Spleen (tissue), 11 donors: ENCODE data around the gene RMI1. TPM values are rescaled to one million over a fixed set of nuclear protein-coding genes. Genes with fewer than 3 reads are reported as not detected.

ENCODE experiments used
- DNase-seq: peaks from one replicate; pipeline ENCODE4 v3.0.0-alpha.2; 2020
- H3K27ac ChIP-seq, 8 donors: fragments of 200-600 bp; sonication (generic) in 7 of 8; 1 replicate in 4 of 8; 2 replicates in 4 of 8; pipeline versions ENCODE4 v1.5.0 to v1.8.0; 2016 to 2021; ENCODE audit warnings: inconsistent platforms in 4 of 8, mild to moderate bottlenecking in 4 of 8, moderate library complexity in 1 of 8
- H3K27me3 ChIP-seq, 7 donors: fragments of 200-600 bp; sonication (generic) in 6 of 7; replicated peaks in 1 of 7; 1 replicate in 4 of 7; 2 replicates in 3 of 7; pipeline versions ENCODE4 v1.5.0 to v1.8.0; 2016 to 2021; ENCODE audit warnings: inconsistent platforms in 3 of 7, mild to moderate bottlenecking in 1 of 7
- H3K36me3 ChIP-seq, 6 donors: fragments of 200-600 bp; sonication (generic) in 5 of 6; 1 replicate in 4 of 6; 2 replicates in 2 of 6; pipeline versions ENCODE4 v1.5.0 to v1.8.0; 2016 to 2021; ENCODE audit warnings: inconsistent platforms in 2 of 6
- H3K4me1 ChIP-seq, 6 donors: fragments of 200-600 bp; sonication (generic) in 5 of 6; 1 replicate in 3 of 6; 2 replicates in 3 of 6; pipeline versions ENCODE4 v1.5.0 to v1.8.0; 2016 to 2021; ENCODE audit warnings: inconsistent platforms in 3 of 6
- H3K4me3 ChIP-seq, 8 donors: fragments of 200-600 bp; sonication (generic) in 7 of 8; 1 replicate in 4 of 8; 2 replicates in 4 of 8; pipeline versions ENCODE4 v1.5.0 to v1.8.0; 2016 to 2021; ENCODE audit warnings: inconsistent platforms in 4 of 8, mild to moderate bottlenecking in 4 of 8, moderate library complexity in 2 of 8
- H3K9me3 ChIP-seq, 8 donors: fragments of 200-600 bp; sonication (generic) in 7 of 8; 1 replicate in 4 of 8; 2 replicates in 4 of 8; pipeline versions ENCODE4 v1.5.0 to v1.8.0; 2016 to 2021; ENCODE audit warnings: inconsistent platforms in 4 of 8
- CTCF ChIP-seq, 11 experiments: fragments of 200-600 bp in 7 of 11; fragments of 450-650 bp in 4 of 11; sonication (generic) in 4 of 11; IDR thresholded peaks in 8 of 11; conservative IDR thresholded peaks in 3 of 11; 1 replicate in 7 of 11; 2 replicates in 4 of 11; pipeline versions ENCODE4 v1.4.0 to v1.8.0; 2016 to 2021; ENCODE audit warnings: antibody characterized with exemption in 11 of 11, inconsistent platforms in 4 of 11, mild to moderate bottlenecking in 1 of 11
- POLR2A ChIP-seq, 3 donors: fragments of 450-650 bp; IDR thresholded peaks; one replicate each; pipeline ENCODE4 v1.5.1; 2017; ENCODE audit warnings: antibody characterized with exemption in 3 of 3, mild to moderate bottlenecking in 1 of 3
- POLR2AphosphoS5 ChIP-seq, 3 donors: sonication (generic); formaldehyde crosslinking; IDR thresholded peaks; one replicate each; pipeline ENCODE4 v1.5.1; 2017; ENCODE audit warnings: antibody characterized with exemption in 3 of 3
- WGBS, 5 donors: extraction: QIAGEN DNeasy Blood & Tissue Kit in 3 of 5; methylation state at CpG; one replicate each; pipeline versions ENCODE4 v1.1.5 to v1.1.7; 2013 to 2018; 5-methylcytosine and 5-hydroxymethylcytosine counted together
- intact Hi-C: fragments of 100-400 bp; cut with DNase I; formaldehyde crosslinking; loops from one replicate; pipeline ENCODE4 v1.15.0; 2023; ENCODE audit warnings: low total_unique reads
- polyA plus RNA-seq, 3 donors: library from polyadenylated mRNA; stranded (reverse); fragments of 200-250 nt; gene quantifications; one replicate each; pipeline ENCODE4 v1.2.1, GENCODE V29; 2013
- total RNA-seq, 7 donors: library from RNA; depleted of rRNA in 3 of 7; stranded (reverse); fragments of >200 nt in 3 of 7; fragmentation: NEBNext Ultra II Directional in 4 of 7; extraction: Animal tissue kit (Norgen Biotek cat#: 25700) in 4 of 7; gene quantifications; one replicate each; pipeline versions ENCODE4 v1.1.0 to v1.2.1, GENCODE V29; 2016 to 2021
- donor health status: healthy with polysubstance abuse.
- donor health status: DM: no; HTN: no; CAD: no; lungs with moderate emphysema.
- donor health status: DM: no; HTN: no; CAD: no.
- donor health status: Bipolar disorder and iron deficiency.
- donor health status: healthy.
- donor health status: DM: no; HTN: no; CAD: no.
- donor health status: DM: yes; HTN: yes; CAD: no.

The RMI1 gene
- total and polyA plus RNA-seq, 10 donors = 4.2 to 19.5 (median 12.9) TPM

GRCh38 chr9:83933790-83934189 lies 46.8 kb upstream of the RMI1 start:
- peak overlapping the region in 4 of 8 donors; percentile 54 to 87 (median 71) for H3K27ac ChIP-seq
- TF ChIP-seq POLR2A (IDR thresholded peaks at IDR 0.05) (no peak), CTCF (IDR thresholded peaks at IDR 0.05 in 8 of 11, conservative IDR thresholded peaks at IDR 0.05 in 3 of 11) (no peak), POLR2AphosphoS5 (IDR thresholded peaks at IDR 0.05) (no peak)
- no peaks in the 10 kb centered on the region for H3K27me3 ChIP-seq
- intact Hi-C loops = loop anchor here (10.0 kb wide), 1 partner anchor 241 kb away; no protein-coding TSS in a partner anchor
- peaks cover 0 to 6% (median 1%) of the 10 kb centered on the region in 6 donors for H3K36me3 ChIP-seq
- 44 to 77% (median 62%) methylated on average over 3 of the region's 3 CpGs for WGBS, 5 donors
- H3K9me3 ChIP-seq = no peaks in the 10 kb centered on the region
- no peak overlapping the region for H3K4me3 ChIP-seq
- no peak for DNase-seq
- H3K4me1 ChIP-seq = peaks cover 0 to 50% (median 7%) of the 10 kb centered on the region in 6 donors

GRCh38 chr9:83934569-83935275 lies 45.9 kb upstream of the RMI1 start:
- peak overlapping the region in 1 of 8 donors; percentile 17 for H3K4me3 ChIP-seq
- H3K36me3 ChIP-seq = peaks cover 0 to 15% (median 8%) of the 10 kb centered on the region in 6 donors
- intact Hi-C loops = loop anchor here (5.0 to 10.0 kb wide), 3 partner anchors 240 to 383 kb away; no protein-coding TSS in a partner anchor
- 58 to 92% (median 81%) methylated on average over 5 of the region's 5 CpGs for WGBS, 5 donors
- TF ChIP-seq POLR2A (IDR thresholded peaks at IDR 0.05) = no peak
- no peak for TF ChIP-seq POLR2AphosphoS5 (IDR thresholded peaks at IDR 0.05)
- no peak for TF ChIP-seq CTCF (IDR thresholded peaks at IDR 0.05 in 8 of 11, conservative IDR thresholded peaks at IDR 0.05 in 3 of 11)
- no peaks in the 10 kb centered on the region for H3K27me3 ChIP-seq
- DNase-seq = no peak
- no peaks in the 10 kb centered on the region for H3K9me3 ChIP-seq
- H3K4me1 ChIP-seq = peaks cover 0 to 50% (median 7%) of the 10 kb centered on the region in 6 donors
- H3K27ac ChIP-seq = peak overlapping the region in 6 of 8 donors; percentile 2 to 87 (median 48)

DNA sequence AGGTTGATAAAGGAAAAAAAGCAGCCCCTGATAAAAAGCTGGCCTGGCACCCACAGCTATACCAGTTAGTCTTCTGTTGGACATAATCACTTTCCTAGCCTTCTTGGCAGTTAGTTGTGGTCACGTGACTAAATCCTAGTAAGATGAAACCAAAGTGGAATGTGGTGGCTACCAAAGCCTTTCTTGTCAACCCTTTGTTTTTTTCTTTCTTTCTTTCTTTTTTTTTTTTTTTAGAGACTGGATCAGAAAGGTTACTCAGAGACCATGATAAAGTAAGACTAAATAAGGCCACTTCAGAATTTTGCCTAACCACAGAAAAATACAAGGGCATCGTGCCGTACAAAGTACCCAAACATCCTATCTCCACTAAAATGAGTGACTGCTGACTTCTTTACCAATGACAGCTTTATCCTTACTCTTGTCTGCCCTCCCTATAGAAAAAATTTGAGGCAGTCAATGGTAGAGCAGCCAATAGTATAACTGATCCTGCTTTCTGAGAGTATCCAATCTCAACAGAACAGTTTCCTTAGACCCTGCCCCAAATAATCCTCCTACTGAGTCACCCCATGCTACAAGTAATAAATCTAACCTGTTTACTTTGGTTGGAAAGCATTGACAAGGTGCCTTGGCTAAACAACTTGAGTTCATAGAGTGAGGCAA lies 45.2 kb upstream of the RMI1 start:
- no peak for DNase-seq
- peaks cover 0 to 22% (median 10%) of the 10 kb centered on the region in 6 donors for H3K36me3 ChIP-seq
- TF ChIP-seq POLR2A (IDR thresholded peaks at IDR 0.05) (no peak), CTCF (IDR thresholded peaks at IDR 0.05 in 8 of 11, conservative IDR thresholded peaks at IDR 0.05 in 3 of 11) (no peak), POLR2AphosphoS5 (IDR thresholded peaks at IDR 0.05) (no peak)
- WGBS, 5 donors = 70 to 92% (median 76%) methylated on average over 3 of the region's 3 CpGs
- peaks cover 0 to 50% (median 7%) of the 10 kb centered on the region in 6 donors for H3K4me1 ChIP-seq
- peak overlapping the region in 1 of 8 donors; percentile 17 for H3K4me3 ChIP-seq
- H3K27me3 ChIP-seq = no peaks in the 10 kb centered on the region
- peak overlapping the region in 5 of 8 donors; percentile 2 to 87 (median 63) for H3K27ac ChIP-seq
- intact Hi-C loops = loop anchor here (5.0 to 10.0 kb wide), 3 partner anchors 239 to 382 kb away; no protein-coding TSS in a partner anchor
- no peaks in the 10 kb centered on the region for H3K9me3 ChIP-seq

DNA sequence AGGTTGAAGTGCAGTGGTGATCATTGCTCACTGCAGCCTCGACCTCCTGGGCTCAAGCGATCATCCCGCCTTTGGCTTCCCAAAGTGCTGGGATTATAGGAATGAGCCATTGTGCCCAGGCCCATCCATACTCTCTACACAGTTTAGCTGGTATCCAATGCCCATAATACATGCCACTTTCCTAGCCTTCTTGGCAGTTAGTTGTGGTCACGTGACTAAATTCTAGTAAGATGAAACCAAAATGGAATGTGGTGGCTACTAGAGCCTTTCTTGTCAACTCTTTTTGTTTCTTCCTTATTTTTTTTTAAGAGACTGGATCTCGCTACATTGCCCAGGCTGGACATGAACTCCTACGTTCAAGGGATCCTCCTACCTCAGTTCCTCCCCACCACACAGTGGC lies 44.1 kb upstream of the RMI1 start:
- Histone ChIP-seq H3K36me3 (peaks cover 0 to 32% (median 15%) of the 10 kb centered on the region in 6 donors), H3K4me3 (no peak overlapping the region), H3K27me3 (no peaks in the 10 kb centered on the region), H3K9me3 (no peaks in the 10 kb centered on the region), H3K27ac (no peak overlapping the region), H3K4me1 (peaks cover 0 to 50% (median 7%) of the 10 kb centered on the region in 6 donors)
- no peak for TF ChIP-seq POLR2AphosphoS5 (IDR thresholded peaks at IDR 0.05)
- TF ChIP-seq POLR2A (IDR thresholded peaks at IDR 0.05) = no peak
- no peak for TF ChIP-seq CTCF (IDR thresholded peaks at IDR 0.05 in 8 of 11, conservative IDR thresholded peaks at IDR 0.05 in 3 of 11)
- intact Hi-C loops = loop anchor here (5.0 to 10.0 kb wide), 3 partner anchors 238 to 381 kb away; no protein-coding TSS in a partner anchor
- no peak for DNase-seq
- WGBS, 5 donors = 80 to 93% (median 90%) methylated on average over 6 of the region's 6 CpGs
